ENCODE results near the gene PRKCZ. TPM values are rescaled to one million over a fixed set of nuclear protein-coding genes. Genes with fewer than 3 reads are reported as not detected.

Gene PRKCZ
- total and polyA plus RNA-seq, 2 of the 4 experiments (the other 2 are of a cell fraction), result 2.0 to 3.5 TPM

DNA sequence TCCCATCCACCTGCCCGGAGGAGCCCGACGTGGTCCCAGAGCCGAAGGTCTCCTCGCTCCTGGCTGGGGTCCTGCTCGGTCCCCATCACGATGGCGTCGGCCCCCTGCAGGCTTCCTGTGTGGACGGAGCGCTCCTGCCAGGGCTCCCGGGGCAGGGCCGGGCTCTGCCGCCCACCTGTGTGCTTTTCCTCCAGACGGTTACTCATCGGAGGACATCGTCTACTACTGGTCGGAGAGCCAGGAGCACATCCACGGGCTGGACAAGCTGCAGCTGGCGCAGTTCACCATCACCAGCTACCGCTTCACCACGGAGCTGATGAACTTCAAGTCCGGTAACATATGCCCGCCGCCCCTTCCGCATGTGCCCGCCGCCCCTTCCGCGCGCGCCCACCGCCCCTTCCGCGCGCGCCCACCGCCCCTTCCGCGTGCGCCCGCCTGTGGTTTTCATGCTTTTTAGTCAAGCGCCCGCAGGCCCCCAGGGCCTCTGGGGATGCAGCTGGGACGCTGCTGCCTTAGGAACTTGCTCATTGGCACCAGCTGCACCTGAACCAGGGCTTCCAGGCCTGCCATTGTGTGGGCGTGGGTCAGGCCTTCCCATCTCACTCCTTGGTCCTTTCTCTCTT lies 22.1 kb upstream of the PRKCZ start:
- no TSS peak for BruUV-seq (replicated peaks)
- POLR2A ChIA-PET (ENCODE audit: unreplicated experiment), result no interaction called here
- TF ChIP-seq POLR2A (IDR thresholded peaks at IDR 0.05; ENCODE audit: low read depth, low read length) (no peak), FOS (IDR thresholded peaks at IDR 0.05; ENCODE audit: low read depth, low read length) (no peak), MXI1 (IDR thresholded peaks at IDR 0.05; ENCODE audit: borderline replicate concordance, low read depth, low read length) (no peak), MAFK (IDR thresholded peaks at IDR 0.05; ENCODE audit: low read depth, low read length) (no peak), ELK1 (IDR thresholded peaks at IDR 0.05; ENCODE audit: borderline replicate concordance, low read depth, low read length) (no peak), RAD21 (IDR thresholded peaks at IDR 0.05; ENCODE audit: low read length) (no peak)

More for the DNA sequence above, 22.1 kb upstream of the PRKCZ start:
- H4K8ac ChIP-seq (ENCODE audit: low read depth in 2 of 2, low read length in 2 of 2), result no peak overlapping the region
- H3K9me3 ChIP-seq (ENCODE audit: control insufficient read depth, insufficient read depth, low read length), result no peaks in the 10 kb centered on the region
- in situ Hi-C loops (cut with MboI; ENCODE audit: low sequenced_read_pairs), result no loop called here
- no peaks in the 10 kb centered on the region for H3K4me1 ChIP-seq (ENCODE audit: control insufficient read depth, insufficient read depth, low read length)
- H3K9ac ChIP-seq (ENCODE audit: low read depth, low read length), result no peak overlapping the region
- H3K23ac ChIP-seq (ENCODE audit: low read depth, low read length), result no peak overlapping the region
- peaks cover 54% of the 10 kb centered on the region for H3K27me3 ChIP-seq (ENCODE audit: control insufficient read depth, insufficient read depth, low read length)
- no peak overlapping the region for H3K4me2 ChIP-seq (ENCODE audit: low read depth, low read length)
- CTCF ChIA-PET, result no interaction called here
- H3K18ac ChIP-seq (ENCODE audit: low read depth, low read length), result no peak overlapping the region
- DNase-seq (no peak), ATAC-seq (ENCODE audit: low read depth) (no peak)
- H3K14ac ChIP-seq (replicated peaks; ENCODE audit: low read depth, low read length), result no peak overlapping the region
- no peaks in the 10 kb centered on the region for H3K79me1 ChIP-seq (ENCODE audit: low read depth in 1 of 2, low read length in 2 of 2)
- H2AFZ ChIP-seq (replicated peaks; ENCODE audit: low read length, poor library complexity), result no peak overlapping the region
- H3K56ac ChIP-seq (ENCODE audit: extremely low read depth, insufficient read depth, low read length), result no peak overlapping the region
- no peak overlapping the region for H3K27ac ChIP-seq (ENCODE audit: insufficient read depth, low read length)
- dilution Hi-C loops (cut with HindIII; ENCODE audit: low sequenced_read_pairs, unreplicated experiment), result no loop called here
- H2BK20ac ChIP-seq (ENCODE audit: low read depth, low read length), result no peak overlapping the region
- H2BK5ac ChIP-seq (ENCODE audit: low read depth, low read length, poor library complexity, severe bottlenecking), result no peak overlapping the region
- H2AK9ac ChIP-seq (replicated peaks; ENCODE audit: low read depth, low read length, poor library complexity), result no peak overlapping the region
- H2BK120ac ChIP-seq (ENCODE audit: low read depth, low read length), result no peak overlapping the region
- no peaks in the 10 kb centered on the region for H3K36me3 ChIP-seq (ENCODE audit: control insufficient read depth, insufficient read depth, low read length)
- no peaks in the 10 kb centered on the region for H3K9me1 ChIP-seq (ENCODE audit: insufficient read depth, low read length)
- no peak overlapping the region for H4K5ac ChIP-seq (ENCODE audit: low read depth, low read length)
- H3K4ac ChIP-seq (ENCODE audit: low read depth, low read length), result no peak overlapping the region
- H4K91ac ChIP-seq (ENCODE audit: insufficient read depth, low read depth, low read length), result no peak overlapping the region
- H2BK15ac ChIP-seq (ENCODE audit: low read depth, low read length), result no peak overlapping the region
- H4K20me1 ChIP-seq (ENCODE audit: insufficient read depth, low read length), result no peaks in the 10 kb centered on the region
- intact Hi-C loops (cut with micrococcal nuclease), result no loop called here
- WGBS, 2 experiments (ENCODE audit: extremely low coverage in 2 of 2, insufficient read length in 1 of 2), result 87% methylated on average over 44 of the region's 46 CpGs; no CpG with 5 or more reads in 1 of the 2 experiments
- no peak overlapping the region for H2AK5ac ChIP-seq (ENCODE audit: low read depth, low read length)
- no peak overlapping the region for H3K4me3 ChIP-seq (ENCODE audit: insufficient read depth, low read depth, low read length)
